GM21737 (cell line): ENCODE data around the gene THNSL1.

ENCODE experiments used
- ATAC-seq: cut with Tn5 transposase; IDR thresholded peaks from one replicate; pipeline ENCODE4 v1.9.1; 2021; ENCODE audit warnings: mild to moderate bottlenecking, moderate library complexity; ENCODE audit not compliant: unreplicated experiment

THNSL1 gene

DNA sequence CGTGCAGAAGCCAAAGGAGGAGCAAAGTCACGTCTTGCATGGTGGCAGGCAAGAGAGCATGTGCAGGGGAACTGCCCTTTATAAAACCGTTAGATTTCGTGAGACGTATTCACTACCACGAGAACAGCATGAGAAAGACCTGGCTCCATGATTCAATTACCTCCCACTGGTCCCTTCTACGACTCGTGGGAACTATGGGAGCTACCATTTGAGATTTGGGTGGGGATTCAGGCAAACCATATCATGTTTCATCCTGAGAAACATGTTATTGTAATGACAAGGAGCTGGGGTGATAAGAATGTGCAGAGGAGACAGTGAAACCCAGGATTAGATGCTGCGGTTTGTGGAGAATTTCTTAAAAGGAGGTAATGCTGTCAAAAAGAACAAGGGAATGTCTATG, 34.0 kb downstream of the THNSL1 start:
- no peak for ATAC-seq

DNA sequence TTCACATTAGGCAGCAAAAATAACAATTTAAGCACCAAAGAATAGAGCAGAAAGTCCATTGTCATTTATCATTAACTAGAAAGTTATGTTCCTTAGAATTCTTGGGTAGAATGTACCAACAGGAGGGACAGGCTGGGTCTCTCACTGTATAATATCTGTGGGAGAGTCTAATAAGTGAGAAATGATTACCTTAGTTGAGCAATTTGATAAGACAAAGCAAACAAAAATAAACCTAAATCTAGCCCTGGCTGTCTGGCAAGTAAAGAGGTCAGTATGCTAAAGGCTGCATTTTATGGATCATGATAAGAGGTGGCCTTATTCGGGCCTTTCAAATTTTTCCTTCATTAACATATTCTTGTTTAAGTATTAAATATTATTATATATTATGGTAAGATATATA, 35.6 kb downstream of the THNSL1 start:
- ATAC-seq = no peak

DNA sequence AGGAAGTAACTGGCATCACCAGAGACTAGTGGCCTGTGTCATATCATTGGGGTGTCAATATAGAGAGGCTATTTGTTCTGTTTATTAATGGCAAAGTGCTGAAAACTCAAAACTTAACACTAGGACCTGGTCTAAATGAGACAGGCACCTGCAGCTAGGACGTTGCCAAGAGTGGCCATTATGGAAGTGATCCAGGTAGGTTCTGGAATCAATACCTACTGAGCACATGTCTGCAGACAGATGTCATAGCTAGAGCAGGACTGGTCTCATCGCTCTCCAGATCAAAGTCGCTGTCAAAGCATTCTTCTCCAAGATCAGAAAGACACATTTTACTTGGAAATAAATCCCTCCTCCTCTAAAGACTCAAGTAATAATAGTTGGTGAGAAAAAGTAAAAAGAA, 40.3 kb downstream of the THNSL1 start:
- ATAC-seq = no peak

DNA sequence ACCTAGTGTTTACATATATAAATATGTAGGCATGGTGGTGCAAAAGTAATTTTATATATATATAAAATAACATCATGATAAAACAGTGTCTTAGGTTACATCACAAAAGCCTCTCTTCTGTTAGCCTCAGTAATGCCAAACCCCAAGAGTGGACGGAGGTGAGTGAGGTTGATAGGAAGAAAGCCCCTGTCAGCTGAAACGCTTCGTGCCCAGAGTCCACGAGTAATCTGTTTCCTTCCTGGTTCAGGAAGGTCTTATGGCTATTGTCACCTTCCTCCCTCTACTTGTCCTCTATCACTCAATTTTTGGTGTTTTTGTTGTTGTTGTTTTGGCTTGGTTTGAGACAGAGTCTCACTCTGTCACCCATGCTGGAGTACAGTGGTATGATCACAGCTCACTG, 41.5 kb downstream of the THNSL1 start:
- no peak for ATAC-seq

DNA sequence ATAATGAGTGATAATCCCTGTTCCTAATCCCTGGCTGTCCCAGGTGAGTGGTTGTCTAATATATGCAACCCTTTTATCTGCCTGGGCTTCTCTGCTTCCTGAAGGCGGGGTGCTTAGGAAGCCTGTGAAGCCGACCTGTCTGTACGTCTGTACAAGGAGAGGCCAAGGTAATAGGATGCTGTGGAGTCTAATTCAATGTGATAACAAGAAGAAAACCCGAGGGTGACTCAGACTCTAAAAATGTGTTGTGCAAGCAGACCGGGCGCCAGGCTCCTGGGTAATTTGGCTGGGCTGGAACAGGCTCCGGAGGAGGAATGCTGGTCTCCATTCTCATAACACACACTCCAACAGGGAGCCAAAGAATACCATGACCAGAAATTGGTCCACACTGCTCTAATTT, 43.6 kb downstream of the THNSL1 start:
- ATAC-seq = no peak

DNA sequence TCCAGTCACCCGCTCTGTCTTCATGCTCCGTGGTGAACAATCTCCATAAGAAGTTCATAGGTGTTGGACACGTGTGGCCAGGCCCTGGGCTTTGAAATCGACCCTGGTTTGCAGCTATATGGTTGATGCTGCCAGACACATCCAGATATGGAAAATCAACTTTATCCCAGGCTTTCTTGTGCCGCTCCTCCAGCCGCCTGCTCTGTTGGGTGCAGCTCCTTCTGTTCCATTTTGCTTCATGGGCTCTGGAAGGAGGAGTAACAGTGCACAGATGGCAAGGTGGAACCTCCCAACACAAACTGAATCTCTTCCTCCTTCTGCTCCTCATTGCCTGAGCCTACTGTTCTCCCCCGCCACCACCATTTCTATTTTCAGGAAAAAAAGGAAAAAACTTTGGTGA, 44.7 kb downstream of the THNSL1 start:
- ATAC-seq = no peak

DNA sequence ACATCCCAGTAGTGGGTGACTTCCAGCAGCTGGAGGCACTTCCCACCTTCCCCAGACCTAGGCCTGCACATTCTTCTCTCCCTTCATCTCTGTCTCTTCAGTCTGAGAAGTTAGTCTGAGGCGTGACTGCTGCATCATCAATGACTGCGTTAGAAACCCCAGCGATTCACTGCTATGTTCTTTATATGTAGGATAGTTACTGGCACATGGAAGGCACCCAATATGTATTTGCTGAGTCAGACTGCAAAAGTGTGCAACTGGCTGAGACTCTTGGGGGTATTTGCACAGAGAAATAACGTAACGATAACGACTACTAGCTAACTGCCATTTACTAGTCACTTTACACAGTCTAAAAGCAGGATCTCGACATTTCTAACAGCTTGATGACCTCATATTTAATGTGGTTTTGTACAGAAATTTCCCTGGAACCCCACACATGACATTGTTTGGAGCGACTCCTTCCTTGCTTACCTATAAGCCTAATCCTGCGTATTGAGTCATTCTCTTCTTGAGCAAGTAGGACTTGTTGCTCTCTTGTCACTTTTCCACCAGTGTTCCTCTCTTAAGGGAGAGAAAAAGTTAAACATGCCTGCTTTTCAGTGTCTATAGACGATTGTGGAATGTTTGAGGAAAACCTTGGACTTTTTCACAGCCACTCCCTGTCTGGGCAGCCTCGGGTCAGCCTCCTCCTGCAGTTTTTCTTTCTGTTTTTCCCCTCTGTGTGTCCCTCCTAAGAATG, 45.5 kb downstream of the THNSL1 start:
- ATAC-seq = no peak

DNA sequence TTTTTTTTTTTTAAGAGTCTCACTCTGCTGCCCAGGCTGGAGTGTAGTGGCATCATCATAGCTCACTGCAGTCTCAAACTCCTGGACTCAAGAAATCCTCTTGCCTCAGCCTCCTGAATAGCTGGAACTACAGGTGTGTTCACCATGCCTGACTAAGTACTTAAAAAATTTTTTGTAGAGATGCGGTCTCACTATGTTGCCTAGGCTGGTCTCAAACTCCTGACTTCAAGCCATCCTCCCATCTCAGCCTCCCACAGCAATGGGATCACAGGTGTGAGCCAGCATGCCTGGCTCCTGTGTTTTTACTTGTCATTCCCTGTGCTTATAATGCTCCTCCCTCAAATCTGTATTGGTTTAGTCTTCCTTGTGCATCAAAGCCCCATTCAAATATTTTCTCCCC, 46.7 kb downstream of the THNSL1 start:
- ATAC-seq = no peak

DNA sequence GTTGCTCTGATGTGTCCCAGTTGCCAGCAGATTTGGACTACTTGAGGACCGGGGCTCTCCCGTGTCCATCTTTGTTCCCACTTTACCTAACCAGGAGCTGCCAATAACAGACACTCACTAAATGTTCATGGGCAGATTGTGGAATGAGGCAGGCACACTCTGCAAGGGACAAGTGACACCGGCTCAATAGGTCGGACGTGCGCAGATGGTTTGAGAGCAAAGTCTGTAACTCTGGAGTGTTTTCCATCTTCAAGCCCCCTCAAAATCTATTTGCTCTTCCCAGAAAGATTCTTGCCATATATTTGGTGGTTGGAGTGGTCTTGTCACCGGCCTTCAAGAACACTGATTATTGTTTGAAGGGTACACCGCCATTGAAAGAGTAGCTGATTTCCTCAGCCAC, 47.2 kb downstream of the THNSL1 start:
- ATAC-seq = no peak

DNA sequence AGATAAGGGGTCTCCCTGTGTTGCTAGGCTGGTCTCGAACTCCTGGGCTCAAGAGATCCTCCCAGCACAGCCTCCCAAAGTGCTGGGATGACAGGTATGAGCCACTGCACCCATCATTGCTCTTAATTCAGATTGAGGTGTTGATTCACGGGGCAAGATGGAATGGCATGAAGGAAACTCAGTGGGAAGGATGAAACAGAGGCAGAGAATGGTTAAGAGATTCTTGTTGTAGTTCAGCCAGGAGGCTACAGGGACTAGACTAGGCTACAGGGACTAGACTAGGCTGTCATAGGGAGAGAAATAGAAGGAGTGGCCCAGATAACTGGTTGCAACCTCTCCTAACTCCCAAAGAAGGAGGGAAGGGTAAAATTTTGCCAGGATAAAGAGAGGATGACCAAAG, 48.0 kb downstream of the THNSL1 start:
- no peak for ATAC-seq

DNA sequence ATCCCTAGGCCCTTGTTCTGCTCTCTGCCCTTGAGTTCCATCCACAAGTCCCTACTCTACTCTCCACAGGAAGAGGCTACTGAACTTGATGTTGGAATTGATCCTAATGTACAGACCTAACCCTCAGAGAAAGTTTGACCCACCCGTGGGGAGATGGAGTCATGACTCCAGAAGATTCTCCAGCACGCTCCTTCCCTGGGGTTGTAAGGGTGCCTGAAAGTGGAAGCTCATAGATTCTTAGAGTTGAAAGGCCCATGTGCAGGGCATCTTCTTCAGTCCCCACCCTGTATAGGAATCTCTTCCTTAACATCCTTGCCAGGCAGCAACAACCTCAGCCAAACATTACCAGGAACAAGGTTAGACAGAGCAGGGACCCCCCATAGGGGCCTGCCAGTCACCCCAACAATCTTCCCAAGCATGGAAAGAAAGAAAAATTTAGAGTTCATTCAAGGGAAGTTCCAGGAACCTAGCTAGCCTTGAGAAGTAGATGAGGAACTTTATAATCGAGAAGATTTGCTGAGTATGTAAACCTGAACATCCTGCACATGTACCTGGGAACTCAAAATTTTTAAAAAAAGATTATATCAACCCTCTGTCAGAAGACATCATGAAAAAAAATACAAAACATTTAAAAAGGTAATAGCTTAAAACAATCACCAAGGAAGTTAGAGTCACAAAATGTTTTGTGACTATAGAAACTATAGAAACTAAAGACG, 49.5 kb downstream of the THNSL1 start:
- ATAC-seq = no peak

DNA sequence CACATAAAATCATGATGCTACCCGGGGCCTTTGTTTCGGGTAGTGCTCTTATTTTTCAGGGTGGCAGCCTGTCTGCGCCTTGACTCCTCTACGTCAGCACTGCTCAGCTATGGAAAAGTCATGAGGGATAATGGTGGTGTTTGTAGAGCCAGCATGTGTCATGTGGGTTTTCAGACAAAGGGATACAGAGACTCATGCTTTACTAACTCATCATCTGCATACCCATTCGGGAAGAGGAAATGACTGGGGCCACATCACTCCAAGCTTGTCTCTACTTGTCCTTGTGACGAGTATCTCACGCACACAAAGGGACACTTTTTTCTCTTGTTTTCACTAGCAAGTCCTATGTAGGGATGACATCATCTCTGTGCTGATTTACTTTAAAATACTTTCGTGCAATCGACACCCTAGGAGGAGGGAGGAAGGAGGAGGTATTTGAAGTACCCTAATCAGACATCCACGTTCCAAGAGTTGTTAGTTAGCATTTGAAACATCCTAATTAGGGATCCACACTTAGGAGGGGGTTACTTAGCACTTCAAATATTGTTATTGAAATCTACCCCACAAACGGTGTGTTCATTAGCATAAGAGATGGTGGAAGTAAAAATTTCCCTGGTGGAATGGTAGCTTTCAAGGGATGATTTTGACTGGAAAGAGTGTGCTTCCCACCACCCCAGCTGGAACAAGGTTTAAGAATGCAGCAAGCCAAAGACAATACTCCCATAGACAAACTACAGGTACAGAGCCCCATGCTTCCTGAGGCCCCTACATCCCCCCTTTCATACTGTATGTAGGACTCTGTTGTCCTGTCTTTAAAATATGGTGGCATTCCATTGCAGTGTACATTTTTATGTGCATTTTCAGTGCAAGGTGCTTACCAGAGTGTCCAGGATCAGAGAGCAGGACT, 52.0 kb downstream of the THNSL1 start:
- no peak for ATAC-seq

DNA sequence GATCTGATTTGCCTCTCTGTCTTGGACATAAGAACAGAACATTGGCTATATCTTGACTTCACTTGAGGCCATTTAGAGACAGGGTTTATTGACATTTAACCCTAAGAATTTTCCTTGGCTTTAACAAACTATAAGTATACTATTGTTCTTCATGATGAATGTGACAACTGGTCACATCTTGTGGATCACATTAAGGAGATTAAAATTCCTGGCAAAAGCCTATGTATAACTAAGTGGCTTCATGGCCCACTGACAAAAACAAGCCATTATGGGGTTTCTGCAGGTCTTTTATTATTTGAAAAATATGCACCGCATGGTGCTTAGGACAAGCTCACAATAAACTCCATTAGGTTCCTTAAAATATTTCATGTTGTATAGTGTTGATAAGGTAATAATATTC, 54.8 kb downstream of the THNSL1 start:
- no peak for ATAC-seq

DNA sequence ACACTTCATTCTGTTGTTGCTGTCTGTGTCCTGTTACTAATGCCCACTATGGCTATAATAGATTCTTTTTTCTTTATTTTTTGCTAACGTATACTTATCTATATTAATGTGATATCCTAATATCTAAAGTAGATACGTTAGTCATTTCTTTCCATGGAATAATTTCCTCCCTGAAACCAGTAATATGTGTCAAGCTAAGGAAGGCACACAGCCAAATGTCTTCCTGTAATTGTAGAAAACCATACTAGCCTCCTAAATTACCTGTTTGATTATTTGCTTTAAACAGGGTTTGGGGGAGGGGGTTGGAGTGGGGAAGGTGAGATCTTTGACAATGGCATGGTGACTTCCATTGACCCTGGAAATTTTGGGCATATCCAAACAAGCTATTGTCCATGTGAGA, 56.4 kb downstream of the THNSL1 start:
- ATAC-seq = no peak

DNA sequence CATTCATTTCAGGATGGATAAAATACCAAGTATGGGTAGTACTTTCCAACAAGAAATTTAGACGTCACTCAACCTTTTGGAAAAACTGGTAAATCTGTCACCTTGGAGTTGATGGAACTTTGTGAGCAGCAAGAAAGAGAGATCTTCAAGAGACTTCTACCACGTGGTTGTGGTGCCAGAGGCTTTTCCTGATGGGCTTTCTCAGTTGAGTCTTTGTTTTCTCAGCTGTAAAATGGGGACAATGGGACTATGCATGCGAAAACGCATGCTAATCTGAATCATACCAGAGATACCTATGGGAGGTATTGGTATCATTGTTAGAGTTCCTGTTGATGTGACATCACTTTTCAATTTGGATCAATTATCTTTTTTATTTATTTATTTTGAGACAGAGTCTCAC, 59.4 kb downstream of the THNSL1 start:
- ATAC-seq = no peak
